ENCODE data around the gene TH. TPM values are rescaled to one million over a fixed set of nuclear protein-coding genes. Genes with fewer than 3 reads are reported as not detected.
A peak's percentile ranks its signal among the peaks of the same experiment; 100 is the strongest.

Gene TH
- total and polyA plus RNA-seq, 2 experiments from 2014 or later: 0.34 TPM; not detected in 1

- Histone ChIP-seq H2AFZ (no peak overlapping the region), H3K36me3 (ENCODE audit: insufficient read depth) (no peaks in the 10 kb centered on the region), H3K4me3 (peak overlapping the region; percentile 47; the same call in 1 of the 2 replicates), H3K27ac (ENCODE audit: low read depth) (no peak overlapping the region), H3K4me1 (ENCODE audit: insufficient read depth) (peaks cover 11% of the 10 kb centered on the region; the same call in 1 of the 2 replicates), H4K20me1 (replicated peaks; ENCODE audit: insufficient read depth) (peaks cover 15% of the 10 kb centered on the region), H3K4me2 (peak overlapping the region; percentile 76), H3K27me3 (ENCODE audit: insufficient read depth) (peaks cover 93% of the 10 kb centered on the region), H3K9me2 (ENCODE audit: insufficient read depth) (no peaks in the 10 kb centered on the region), H3K79me2 (replicated peaks; ENCODE audit: insufficient read depth) (no peaks in the 10 kb centered on the region), H3F3A (replicated peaks; ENCODE audit: low read depth) (no peaks in the 10 kb centered on the region; the same call in 1 of the 2 replicates)
- peaks cover 6% of the 10 kb centered on the region; the same call in 1 of the 3 replicates for H3K9me3 Mint-ChIP-seq
- H3K4me1 Mint-ChIP-seq: peaks cover 9% of the 10 kb centered on the region; the same call in 2 of the 3 replicates
- no peaks in the 10 kb centered on the region for H3K36me3 Mint-ChIP-seq (ENCODE audit: low read depth)
- DNase-seq (ENCODE audit: low spot score) (no peak), ATAC-seq (no peak)
- H3K27me3 Mint-ChIP-seq (ENCODE audit: insufficient read depth, low read depth, poor library complexity): peaks cover 91% of the 10 kb centered on the region
- TF ChIP-seq ZNF331 (CRISPR knock-in tag; IDR thresholded peaks at IDR 0.05; ENCODE audit: low read depth) (no peak), JUNB (IDR thresholded peaks at IDR 0.05; ENCODE audit: unreplicated experiment) (no peak), STAT1 (IDR thresholded peaks at IDR 0.05; ENCODE audit: unreplicated experiment) (no peak), POLR2AphosphoS5 (IDR thresholded peaks at IDR 0.05; ENCODE audit: low read depth) (no peak), EZH2phosphoT487 (IDR thresholded peaks at IDR 0.05; ENCODE audit: unreplicated experiment) (no peak)
- TF ChIP-seq, protein P1, sequence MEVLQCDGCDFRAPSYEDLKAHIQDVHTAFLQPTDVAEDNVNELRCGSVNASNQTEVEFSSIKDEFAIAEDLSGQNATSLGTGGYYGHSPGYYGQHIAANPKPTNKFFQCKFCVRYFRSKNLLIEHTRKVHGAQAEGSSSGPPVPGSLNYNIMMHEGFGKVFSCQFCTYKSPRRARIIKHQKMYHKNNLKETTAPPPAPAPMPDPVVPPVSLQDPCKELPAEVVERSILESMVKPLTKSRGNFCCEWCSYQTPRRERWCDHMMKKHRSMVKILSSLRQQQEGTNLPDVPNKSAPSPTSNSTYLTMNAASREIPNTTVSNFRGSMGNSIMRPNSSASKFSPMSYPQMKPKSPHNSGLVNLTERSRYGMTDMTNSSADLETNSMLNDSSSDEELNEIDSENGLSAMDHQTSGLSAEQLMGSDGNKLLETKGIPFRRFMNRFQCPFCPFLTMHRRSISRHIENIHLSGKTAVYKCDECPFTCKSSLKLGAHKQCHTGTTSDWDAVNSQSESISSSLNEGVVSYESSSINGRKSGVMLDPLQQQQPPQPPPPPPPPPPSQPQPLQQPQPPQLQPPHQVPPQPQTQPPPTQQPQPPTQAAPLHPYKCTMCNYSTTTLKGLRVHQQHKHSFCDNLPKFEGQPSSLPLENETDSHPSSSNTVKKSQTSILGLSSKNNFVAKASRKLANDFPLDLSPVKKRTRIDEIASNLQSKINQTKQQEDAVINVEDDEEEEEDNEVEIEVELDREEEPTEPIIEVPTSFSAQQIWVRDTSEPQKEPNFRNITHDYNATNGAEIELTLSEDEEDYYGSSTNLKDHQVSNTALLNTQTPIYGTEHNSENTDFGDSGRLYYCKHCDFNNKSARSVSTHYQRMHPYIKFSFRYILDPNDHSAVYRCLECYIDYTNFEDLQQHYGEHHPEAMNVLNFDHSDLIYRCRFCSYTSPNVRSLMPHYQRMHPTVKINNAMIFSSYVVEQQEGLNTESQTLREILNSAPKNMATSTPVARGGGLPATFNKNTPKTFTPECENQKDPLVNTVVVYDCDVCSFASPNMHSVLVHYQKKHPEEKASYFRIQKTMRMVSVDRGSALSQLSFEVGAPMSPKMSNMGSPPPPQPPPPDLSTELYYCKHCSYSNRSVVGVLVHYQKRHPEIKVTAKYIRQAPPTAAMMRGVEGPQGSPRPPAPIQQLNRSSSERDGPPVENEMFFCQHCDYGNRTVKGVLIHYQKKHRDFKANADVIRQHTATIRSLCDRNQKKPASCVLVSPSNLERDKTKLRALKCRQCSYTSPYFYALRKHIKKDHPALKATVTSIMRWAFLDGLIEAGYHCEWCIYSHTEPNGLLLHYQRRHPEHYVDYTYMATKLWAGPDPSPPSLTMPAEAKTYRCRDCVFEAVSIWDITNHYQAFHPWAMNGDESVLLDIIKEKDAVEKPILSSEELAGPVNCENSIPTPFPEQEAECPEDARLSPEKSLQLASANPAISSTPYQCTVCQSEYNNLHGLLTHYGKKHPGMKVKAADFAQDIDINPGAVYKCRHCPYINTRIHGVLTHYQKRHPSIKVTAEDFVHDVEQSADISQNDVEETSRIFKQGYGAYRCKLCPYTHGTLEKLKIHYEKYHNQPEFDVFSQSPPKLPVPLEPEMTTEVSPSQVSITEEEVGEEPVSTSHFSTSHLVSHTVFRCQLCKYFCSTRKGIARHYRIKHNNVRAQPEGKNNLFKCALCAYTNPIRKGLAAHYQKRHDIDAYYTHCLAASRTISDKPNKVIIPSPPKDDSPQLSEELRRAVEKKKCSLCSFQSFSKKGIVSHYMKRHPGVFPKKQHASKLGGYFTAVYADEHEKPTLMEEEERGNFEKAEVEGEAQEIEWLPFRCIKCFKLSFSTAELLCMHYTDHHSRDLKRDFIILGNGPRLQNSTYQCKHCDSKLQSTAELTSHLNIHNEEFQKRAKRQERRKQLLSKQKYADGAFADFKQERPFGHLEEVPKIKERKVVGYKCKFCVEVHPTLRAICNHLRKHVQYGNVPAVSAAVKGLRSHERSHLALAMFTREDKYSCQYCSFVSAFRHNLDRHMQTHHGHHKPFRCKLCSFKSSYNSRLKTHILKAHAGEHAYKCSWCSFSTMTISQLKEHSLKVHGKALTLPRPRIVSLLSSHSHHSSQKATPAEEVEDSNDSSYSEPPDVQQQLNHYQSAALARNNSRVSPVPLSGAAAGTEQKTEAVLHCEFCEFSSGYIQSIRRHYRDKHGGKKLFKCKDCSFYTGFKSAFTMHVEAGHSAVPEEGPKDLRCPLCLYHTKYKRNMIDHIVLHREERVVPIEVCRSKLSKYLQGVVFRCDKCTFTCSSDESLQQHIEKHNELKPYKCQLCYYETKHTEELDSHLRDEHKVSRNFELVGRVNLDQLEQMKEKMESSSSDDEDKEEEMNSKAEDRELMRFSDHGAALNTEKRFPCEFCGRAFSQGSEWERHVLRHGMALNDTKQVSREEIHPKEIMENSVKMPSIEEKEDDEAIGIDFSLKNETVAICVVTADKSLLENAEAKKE (CRISPR knock-in tag; IDR thresholded peaks at IDR 0.05): no peak
- no peak overlapping the region for H3K27ac Mint-ChIP-seq
- peak overlapping the region; percentile 40; the same call in 1 of the 3 replicates for H3K4me3 Mint-ChIP-seq
Measured at GRCh38 chr11:2144544-2145248, 26.9 kb downstream of the TH start.

Data from GM23338 (cell line).